Suprapubic skin (tissue), 4 donors: Measurements from ENCODE around the gene CHRND. TPM values are rescaled to one million over a fixed set of nuclear protein-coding genes. Genes with fewer than 3 reads are reported as not detected.

Experiments used
- DNase-seq, 2 donors: peaks; one replicate each; pipeline ENCODE4 v3.0.0-alpha.2; 2019; ENCODE audit warnings: low spot score in 2 of 2
- H3K27ac ChIP-seq: fragments of 200-600 bp; sonication (generic); one replicate; pipeline ENCODE4 v1.5.1; 2019
- H3K27me3 ChIP-seq: fragments of 200-600 bp; sonication (generic); one replicate; pipeline ENCODE4 v1.5.1; 2019
- H3K36me3 ChIP-seq: fragments of 200-600 bp; sonication (generic); one replicate; pipeline ENCODE4 v1.5.1; 2019
- H3K4me1 ChIP-seq: fragments of 200-600 bp; sonication (generic); one replicate; pipeline ENCODE4 v1.5.1; 2019
- H3K4me3 ChIP-seq: fragments of 200-600 bp; sonication (generic); one replicate; pipeline ENCODE4 v1.5.1; 2019; ENCODE audit warnings: mild to moderate bottlenecking
- H3K9me3 ChIP-seq: fragments of 200-600 bp; sonication (generic); one replicate; pipeline ENCODE4 v1.5.1; 2019
- CTCF ChIP-seq, 2 donors: fragments of 200-600 bp in 1 of 2; fragments of 450-650 bp in 1 of 2; sonication (generic) in 1 of 2; IDR thresholded peaks; one replicate each; pipeline ENCODE4 v1.5.1; 2016 to 2019; ENCODE audit warnings: antibody characterized with exemption in 2 of 2, mild to moderate bottlenecking in 1 of 2, moderate library complexity in 1 of 2
- EP300 ChIP-seq: sonication (generic); formaldehyde crosslinking; IDR thresholded peaks from one replicate; pipeline ENCODE4 v1.6.1; 2017; ENCODE audit warnings: antibody characterized with exemption
- POLR2A ChIP-seq, 2 donors: fragments of 450-650 bp; IDR thresholded peaks; one replicate each; pipeline ENCODE4 v1.6.1; 2017; ENCODE audit warnings: antibody characterized with exemption in 2 of 2, mild to moderate bottlenecking in 2 of 2, moderate library complexity in 2 of 2
- POLR2AphosphoS5 ChIP-seq, 3 donors: sonication (generic); formaldehyde crosslinking; IDR thresholded peaks; one replicate each; pipeline ENCODE4 v1.6.1; 2017; ENCODE audit warnings: antibody characterized with exemption in 3 of 3
- WGBS: methylation state at CpG from one replicate; pipeline ENCODE4 v1.1.5; 2018; 5-methylcytosine and 5-hydroxymethylcytosine counted together
- total RNA-seq, 4 donors: library from RNA; depleted of rRNA; stranded (reverse); fragments of >200 nt; gene quantifications; one replicate each; pipeline ENCODE4 v1.1.0, GENCODE V29; 2016

The CHRND gene
- total RNA-seq, 4 donors from 2014 or later, result not detected

- TF ChIP-seq EP300, result no peak
- Histone ChIP-seq H3K4me3 (no peak overlapping the region), H3K4me1 (no peaks in the 10 kb centered on the region), H3K27me3 (peaks cover 39% of the 10 kb centered on the region), H3K27ac (no peak overlapping the region), H3K36me3 (no peaks in the 10 kb centered on the region), H3K9me3 (no peaks in the 10 kb centered on the region)
- no peak for DNase-seq
- 81% methylated on average over 3 of the region's 3 CpGs for WGBS
Measured at GRCh38 chr2:232516551-232516950, 9.4 kb upstream of the CHRND start.

- no peak for TF ChIP-seq EP300
- no peak for TF ChIP-seq CTCF (IDR thresholded peaks at IDR 0.05)
- TF ChIP-seq POLR2A (IDR thresholded peaks at IDR 0.05), result no peak
- no peak for TF ChIP-seq POLR2AphosphoS5 (IDR thresholded peaks at IDR 0.05)
- no peak overlapping the region for H3K4me3 ChIP-seq
- H3K36me3 ChIP-seq, result no peaks in the 10 kb centered on the region
- peaks cover 58% of the 10 kb centered on the region for H3K27me3 ChIP-seq
- no peak for DNase-seq
- no peak overlapping the region for H3K27ac ChIP-seq
- H3K9me3 ChIP-seq, result no peaks in the 10 kb centered on the region
- H3K4me1 ChIP-seq, result peaks cover 22% of the 10 kb centered on the region
- 83% methylated on average over 2 of the region's 6 CpGs for WGBS
Measured at GRCh38 chr2:232518844-232519243, 7.1 kb upstream of the CHRND start.

GRCh38 chr2:232519581-232520438, 6.2 kb upstream of the CHRND start, which contains the start of gene PRSS56:
Gene PRSS56 (plus strand): TSS chr2:232520388. CDS start chr2:232520599, 211 bp downstream.
- no peaks in the 10 kb centered on the region for H3K9me3 ChIP-seq
- WGBS, result 62% methylated on average over 18 of the region's 19 CpGs
- TF ChIP-seq EP300 (no peak), POLR2AphosphoS5 (IDR thresholded peaks at IDR 0.05) (no peak), CTCF (IDR thresholded peaks at IDR 0.05) (no peak), POLR2A (IDR thresholded peaks at IDR 0.05) (no peak)
- H3K4me1 ChIP-seq, result peaks cover 28% of the 10 kb centered on the region
- H3K4me3 ChIP-seq, result no peak within 1 kb of the TSS
- DNase-seq, result no peak
- H3K27me3 ChIP-seq, result peaks cover 68% of the 10 kb centered on the region
- no peaks in the 10 kb centered on the region for H3K36me3 ChIP-seq
- no peak within 1 kb of the TSS for H3K27ac ChIP-seq

- H3K27ac ChIP-seq, result no peak overlapping the region
- 65% methylated on average over 15 of the region's 15 CpGs for WGBS
Measured at GRCh38 chr2:232520489-232520888, 5.5 kb upstream of the CHRND start.

GRCh38 chr2:232521098-232521497, 4.9 kb upstream of the CHRND start:
- peaks cover 80% of the 10 kb centered on the region for H3K27me3 ChIP-seq
- 91% methylated on average over 11 of the region's 14 CpGs for WGBS
- H3K36me3 ChIP-seq, result no peaks in the 10 kb centered on the region

More at GRCh38 chr2:232520489-232520888, 5.5 kb upstream of the CHRND start:
- no peak for TF ChIP-seq EP300
- no peaks in the 10 kb centered on the region for H3K9me3 ChIP-seq
- H3K4me1 ChIP-seq, result peaks cover 30% of the 10 kb centered on the region
- DNase-seq, result no peak
- H3K27me3 ChIP-seq, result peaks cover 74% of the 10 kb centered on the region
- no peak overlapping the region for H3K4me3 ChIP-seq
- H3K36me3 ChIP-seq, result no peaks in the 10 kb centered on the region

More at GRCh38 chr2:232521098-232521497, 4.9 kb upstream of the CHRND start:
- TF ChIP-seq POLR2AphosphoS5 (IDR thresholded peaks at IDR 0.05) (no peak), CTCF (IDR thresholded peaks at IDR 0.05) (no peak), EP300 (no peak), POLR2A (IDR thresholded peaks at IDR 0.05) (no peak)
- Histone ChIP-seq H3K4me1 (peaks cover 35% of the 10 kb centered on the region), H3K9me3 (no peaks in the 10 kb centered on the region), H3K4me3 (no peak overlapping the region), H3K27ac (no peak overlapping the region)
- DNase-seq, result no peak
